K562 (cell line): ENCODE results near the gene GDF7. TPM values are rescaled to one million over a fixed set of nuclear protein-coding genes. Genes with fewer than 3 reads are reported as not detected.
A peak's percentile ranks its signal among the peaks of the same experiment; 100 is the strongest.

Experiments
- ATAC-seq: fragments of 200-7000 bp; cut with Tn5 transposase; 3 replicates; pipeline ENCODE4 v1.9.1; 2020; ENCODE audit warnings: moderate library complexity
- BruUV-seq: library from RNA; stranded (reverse); fragments of 400-500 nt; replicated peaks from 2 replicates; lab custom pipeline; 2021; lab: Mats Ljungman, UMichigan
- CTCF ChIA-PET: fragments of 300-600 bp; formaldehyde crosslinking; extraction: SDS; loops from one replicate; lab custom pipeline; 2021; ENCODE audit warnings: low intra/inter-chr PET ratio; lab: Yijun Ruan, JAX
- POLR2A ChIA-PET: fragments of 300-600, 350-650 bp; sonication (Branson Sonifier 250); formaldehyde crosslinking; extraction: SDS; loops from one replicate; lab custom pipeline; 2021; ENCODE audit warnings: antibody characterized with exemption, inconsistent platforms; lab: Yijun Ruan, JAX
- DNase-seq, 4 experiments: peaks; one replicate each; pipeline versions ENCODE4 v3.0.0 to v3.0.0-alpha.2; 2011 to 2018; ENCODE audit warnings: low spot score in 3 of 4, mixed read lengths in 3 of 4; ENCODE audit errors: extremely low read depth in 1 of 4
- FAIRE-seq: peaks from 2 replicates; lab custom pipeline; 2011; peaks lifted over from hg19 to GRCh38; lab: Jason Lieb, UNC
- H2AFZ ChIP-seq: 2 replicates; pipeline ENCODE4 v1.6.0; 2011; ENCODE audit warnings: low read depth, low read length, control low read depth, inconsistent platforms
- H3K27ac ChIP-seq: fragments of 200-600 bp; 3 replicates; pipeline ENCODE4 v1.8.0; 2011; ENCODE audit warnings: low read depth, mild to moderate bottlenecking, control low read depth, inconsistent platforms, low read length, moderate library complexity, mixed read lengths; ENCODE audit errors: extremely low read depth
- H3K27me3 ChIP-seq, 2 experiments: fragments of 300-600 bp in 1 of 2; 2 replicates in 1 of 2; 3 replicates in 1 of 2; pipeline versions ENCODE4 v1.6.0 to v1.8.0; 2011; ENCODE audit warnings: inconsistent platforms in 2 of 2, low read length in 2 of 2, mild to moderate bottlenecking in 1 of 2, mixed read lengths in 1 of 2, moderate library complexity in 1 of 2; ENCODE audit not compliant: control insufficient read depth in 2 of 2, insufficient read depth in 2 of 2
- H3K36me3 ChIP-seq: fragments of 300-600 bp; 3 replicates; pipeline ENCODE4 v1.8.0; 2011; ENCODE audit warnings: mild to moderate bottlenecking, low read length, inconsistent platforms; ENCODE audit not compliant: control insufficient read depth, insufficient read depth
- H3K4me1 ChIP-seq, 2 experiments: fragments of 200-600 bp in 1 of 2; replicated peaks in 1 of 2; 2 replicates in 1 of 2; 3 replicates in 1 of 2; pipeline versions ENCODE4 v1.5.1 to v1.8.0; 2011; ENCODE audit warnings: inconsistent platforms in 2 of 2, low read length in 2 of 2, mild to moderate bottlenecking in 1 of 2, mixed read lengths in 1 of 2, moderate library complexity in 1 of 2; ENCODE audit not compliant: control insufficient read depth in 2 of 2, insufficient read depth in 2 of 2
- H3K4me2 ChIP-seq: 2 replicates; pipeline ENCODE4 v1.6.1; 2011; ENCODE audit warnings: low read length, control low read depth, inconsistent platforms, mixed read lengths; ENCODE audit not compliant: insufficient read depth
- H3K4me3 ChIP-seq: fragments of 200-600 bp; sonication (generic), shearing (Covaris generic); 2 replicates; pipeline ENCODE4 v1.5.1; 2016; ENCODE audit warnings: control low read depth, inconsistent platforms
- H3K79me2 ChIP-seq: fragments of 200-600 bp; 3 replicates; pipeline ENCODE4 v1.8.0; 2011; ENCODE audit warnings: low read length, inconsistent platforms; ENCODE audit not compliant: control insufficient read depth, insufficient read depth
- H3K9ac ChIP-seq, 2 experiments: 2 replicates each; pipeline versions ENCODE4 v1.6.0 to v1.6.1; 2011; ENCODE audit warnings: low read depth in 2 of 2, low read length in 2 of 2, control low read depth in 1 of 2, inconsistent platforms in 1 of 2, mild to moderate bottlenecking in 1 of 2, mixed read lengths in 1 of 2; ENCODE audit not compliant: insufficient read depth in 1 of 2
- H3K9me1 ChIP-seq: one replicate; pipeline ENCODE4 v1.6.0; 2011; ENCODE audit warnings: inconsistent platforms, mild to moderate bottlenecking, low read length, moderate library complexity; ENCODE audit not compliant: control insufficient read depth, insufficient read depth
- H3K9me3 ChIP-seq: replicated peaks from 2 replicates; pipeline ENCODE4 v1.5.1; 2011; ENCODE audit warnings: low read depth, low read length, inconsistent platforms; ENCODE audit not compliant: control insufficient read depth, insufficient read depth
- H4K20me1 ChIP-seq: replicated peaks from 2 replicates; pipeline ENCODE4 v1.6.1; 2011; ENCODE audit warnings: low read length, inconsistent platforms, mixed read lengths; ENCODE audit not compliant: control insufficient read depth, insufficient read depth
- ARID1B ChIP-seq: fragments of 450-650 bp; IDR thresholded peaks from 2 replicates; pipeline ENCODE4 v1.6.1; 2016; ENCODE audit warnings: antibody characterized with exemption, mild to moderate bottlenecking, inconsistent platforms
- DACH1 ChIP-seq: fragments of 450-650 bp; IDR thresholded peaks from 2 replicates; pipeline ENCODE4 v1.6.1; 2018; ENCODE audit not compliant: partially characterized antibody
- DIDO1 ChIP-seq: fragments of 450-650 bp; IDR thresholded peaks from 2 replicates; pipeline ENCODE4 v1.6.1; 2016; ENCODE audit warnings: low read depth, missing biosample characterization, missing genetic modification characterization
- EP300 ChIP-seq: IDR thresholded peaks from 2 replicates; pipeline ENCODE4 v1.6.1; 2012; ENCODE audit warnings: low read length, improper control_type of control experiment
- NCOA2 ChIP-seq, 2 experiments: fragments of 450-650 bp; IDR thresholded peaks; 2 replicates each; pipeline ENCODE4 v1.6.1; 2018; ENCODE audit warnings: mild to moderate bottlenecking in 2 of 2, moderate library complexity in 1 of 2; ENCODE audit not compliant: partially characterized antibody in 2 of 2
- NR2C1 ChIP-seq, 2 experiments: fragments of 450-650 bp; IDR thresholded peaks; 2 replicates each; pipeline ENCODE4 v1.6.1; 2017; ENCODE audit warnings: mild to moderate bottlenecking in 2 of 2, antibody characterized with exemption in 1 of 2, inconsistent platforms in 1 of 2, missing compliant biosample characterization in 1 of 2, missing genetic modification characterization in 1 of 2
- RFX1 ChIP-seq: fragments of 450-650 bp; IDR thresholded peaks from 2 replicates; pipeline ENCODE4 v1.6.1; 2016; ENCODE audit warnings: mild to moderate bottlenecking, moderate library complexity
- SMARCE1 ChIP-seq: fragments of 450-650 bp; IDR thresholded peaks from 2 replicates; pipeline ENCODE4 v1.7.1; 2016; ENCODE audit warnings: mild to moderate bottlenecking
- SOX6 ChIP-seq: fragments of 450-650 bp; IDR thresholded peaks from 2 replicates; pipeline ENCODE4 v1.6.1; 2014; ENCODE audit warnings: mild to moderate bottlenecking
- SPI1 ChIP-seq: IDR thresholded peaks from 2 replicates; pipeline ENCODE4 v1.6.1; 2011; ENCODE audit warnings: low read depth, low read length, control low read depth, borderline replicate concordance
- TFAM ChIP-seq: fragments of 250-450 bp; sonication (Bioruptor Pico); conservative IDR thresholded peaks from 2 replicates; pipeline ENCODE4 v1.5.0; 2021; ENCODE audit warnings: mild to moderate bottlenecking, moderate library complexity
- ZKSCAN8 ChIP-seq: fragments of 200-800 bp; sonication (Bioruptor generic); IDR thresholded peaks from 2 replicates; pipeline ENCODE4 v1.6.1; 2016; ENCODE audit warnings: missing genetic modification characterization, missing compliant biosample characterization
- WGBS: fragments of 100-300 bp; shearing (Covaris generic); methylation state at CpG from one replicate; pipeline ENCODE4 v1.1.6; 2016; ENCODE audit warnings: low coverage, mixed read lengths; ENCODE audit not compliant: insufficient coverage; ENCODE audit errors: missing lambda C conversion rate; 5-methylcytosine and 5-hydroxymethylcytosine counted together
- in situ Hi-C: fragments of 300-500 bp; cut with MboI; formaldehyde crosslinking; loops from 4 replicates; pipeline ENCODE4 v1.15.0; 2018; ENCODE audit warnings: inconsistent platforms, mixed read lengths
- intact Hi-C: fragments of 100-400 bp; cut with micrococcal nuclease; formaldehyde crosslinking; loops from 2 replicates; pipeline ENCODE4 v1.14.2; 2022
- polyA plus RNA-seq, 8 experiments: library from polyadenylated mRNA; depleted of rRNA in 4 of 8; stranded (reverse) in 5 of 8; unstranded in 3 of 8; fragments of >200 nt; fragmentation: Nextera tagmentation in 2 of 8; fragmentation: Illumina TruSeq in 1 of 8; extraction: Ambion mirVana in 2 of 8; extraction: Trizol in 1 of 8; gene quantifications; 2 replicates each; pipeline versions ENCODE4 v1.2.1 to v1.2.3, GENCODE V29; 2011 to 2014; ENCODE audit warnings: inconsistent platforms in 1 of 8, missing spikeins in 1 of 8
- total RNA-seq, 7 experiments: library from RNA; depleted of rRNA in 6 of 7; stranded (reverse); fragments of >200 nt in 6 of 7; fragmentation: Illumina TruSeq in 2 of 7; extraction: Trizol in 2 of 7; gene quantifications; 2 replicates each; pipeline versions ENCODE4 v1.2.1 to v1.2.3, GENCODE V29; 2011 to 2021; ENCODE audit warnings: low replicate concordance in 1 of 7
- TF ChIP-seq, protein P1 (sequence below): fragments of 250-450 bp; sonication (Bioruptor Pico); IDR thresholded peaks from 2 replicates; pipeline ENCODE4 v1.5.1; 2021; ENCODE audit warnings: mild to moderate bottlenecking
- TF ChIP-seq, protein P2 (sequence below): fragments of 250-450 bp; sonication (Bioruptor Pico); IDR thresholded peaks from 2 replicates; pipeline ENCODE4 v1.4.0; 2020
- TF ChIP-seq, protein P3 (sequence below): IDR thresholded peaks from 2 replicates; pipeline ENCODE4 v1.6.1; 2011; ENCODE audit not compliant: insufficient read length; ENCODE audit errors: extremely low read depth
- TF ChIP-seq, protein P4 (sequence below): fragments of 450-650 bp; formaldehyde crosslinking; IDR thresholded peaks from 2 replicates; pipeline ENCODE4 v1.4.0; 2020; ENCODE audit warnings: mild to moderate bottlenecking, moderate library complexity
- TF ChIP-seq, protein P5 (sequence below): fragments of 450-650 bp; IDR thresholded peaks from 2 replicates; pipeline ENCODE4 v1.6.1; 2016; ENCODE audit warnings: antibody characterized with exemption

Gene GDF7
- total and polyA plus RNA-seq, 9 of the 15 experiments (the other 6 are each of a cell fraction or from before 2014, with no cell fraction given): 0.01 TPM; not detected in 7

DNA sequence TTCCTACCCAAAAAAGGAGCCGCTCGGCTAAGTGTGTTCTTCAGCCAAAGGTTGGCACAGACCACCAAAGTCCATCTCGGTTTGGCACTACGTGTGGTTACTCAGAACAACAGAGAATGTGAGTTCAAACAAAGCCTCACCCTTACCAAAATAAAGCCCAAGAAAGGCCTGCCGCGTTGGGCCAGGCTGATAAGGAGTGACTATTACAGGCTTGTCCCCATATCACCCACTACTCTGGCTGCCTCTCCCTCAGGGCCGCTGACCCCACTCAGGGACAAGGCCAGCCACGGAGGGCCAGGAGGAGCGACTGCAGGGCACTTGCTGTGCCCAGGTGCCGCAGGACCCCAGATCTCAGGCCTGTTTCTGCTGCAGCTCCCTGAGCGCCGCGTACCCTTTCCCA lies 29.8 kb upstream of the GDF7 start:
- H2AFZ ChIP-seq: no peak overlapping the region
- WGBS: 50% methylated on average over 12 of the region's 13 CpGs
- BruUV-seq: no TSS peak
- H3K36me3 ChIP-seq: no peaks in the 10 kb centered on the region
- H3K9ac ChIP-seq: peak overlapping the region in 1 of 2 experiments; percentile 13; a peak in 1 of 4 replicates
- DNase-seq: no peak
- no peaks in the 10 kb centered on the region for H3K9me3 ChIP-seq
- ChIA-PET POLR2A (interaction anchor here (0.5 kb wide), 1 partner anchor 187 kb away, joined by 4 read pairs; no protein-coding TSS in a partner anchor), CTCF (interaction anchor here (0.6 to 3.9 kb wide), 3 partner anchors 191 to 241 kb away, joined by 3 to 54 read pairs (median 26); no protein-coding TSS in a partner anchor)
- H3K27me3 ChIP-seq: no peaks in the 10 kb centered on the region
- no peak overlapping the region for H3K4me2 ChIP-seq
- ATAC-seq: no peak
- in situ Hi-C loops: loop anchor here (5.0 to 10.0 kb wide), 2 partner anchors 195 to 542 kb away; no protein-coding TSS in a partner anchor
- H3K4me3 ChIP-seq: no peak overlapping the region
- H3K79me2 ChIP-seq: no peaks in the 10 kb centered on the region
- FAIRE-seq: no peak
- H4K20me1 ChIP-seq: no peaks in the 10 kb centered on the region
- no peak overlapping the region for H3K27ac ChIP-seq
- H3K4me1 ChIP-seq: peaks cover 0 to 18% of the 10 kb centered on the region in 2 experiments; a peak in 1 of 5 replicates
- intact Hi-C loops: loop anchor here (10.0 kb wide), 1 partner anchor 382 kb away; no protein-coding TSS in a partner anchor
- no peaks in the 10 kb centered on the region for H3K9me1 ChIP-seq
- no peak for TF ChIP-seq DACH1
- no peak for TF ChIP-seq DIDO1
- TF ChIP-seq, protein P1, sequence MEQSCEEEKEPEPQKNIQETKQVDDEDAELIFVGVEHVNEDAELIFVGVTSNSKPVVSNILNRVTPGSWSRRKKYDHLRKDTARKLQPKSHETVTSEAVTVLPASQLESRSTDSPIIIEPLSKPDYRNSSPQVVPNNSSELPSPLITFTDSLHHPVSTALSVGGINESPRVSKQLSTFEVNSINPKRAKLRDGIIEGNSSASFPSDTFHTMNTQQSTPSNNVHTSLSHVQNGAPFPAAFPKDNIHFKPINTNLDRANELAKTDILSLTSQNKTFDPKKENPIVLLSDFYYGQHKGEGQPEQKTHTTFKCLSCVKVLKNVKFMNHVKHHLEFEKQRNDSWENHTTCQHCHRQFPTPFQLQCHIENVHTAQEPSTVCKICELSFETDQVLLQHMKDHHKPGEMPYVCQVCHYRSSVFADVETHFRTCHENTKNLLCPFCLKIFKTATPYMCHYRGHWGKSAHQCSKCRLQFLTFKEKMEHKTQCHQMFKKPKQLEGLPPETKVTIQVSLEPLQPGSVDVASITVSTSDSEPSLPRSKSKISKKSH (CRISPR knock-in tag): no peak
- TF ChIP-seq ZKSCAN8 (CRISPR knock-in tag): no peak
- no peak for TF ChIP-seq TFAM (CRISPR knock-in tag)
- TF ChIP-seq, protein P2, sequence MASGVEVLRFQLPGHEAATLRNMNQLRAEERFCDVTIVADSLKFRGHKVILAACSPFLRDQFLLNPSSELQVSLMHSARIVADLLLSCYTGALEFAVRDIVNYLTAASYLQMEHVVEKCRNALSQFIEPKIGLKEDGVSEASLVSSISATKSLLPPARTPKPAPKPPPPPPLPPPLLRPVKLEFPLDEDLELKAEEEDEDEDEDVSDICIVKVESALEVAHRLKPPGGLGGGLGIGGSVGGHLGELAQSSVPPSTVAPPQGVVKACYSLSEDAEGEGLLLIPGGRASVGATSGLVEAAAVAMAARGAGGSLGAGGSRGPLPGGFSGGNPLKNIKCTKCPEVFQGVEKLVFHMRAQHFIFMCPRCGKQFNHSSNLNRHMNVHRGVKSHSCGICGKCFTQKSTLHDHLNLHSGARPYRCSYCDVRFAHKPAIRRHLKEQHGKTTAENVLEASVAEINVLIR (CRISPR knock-in tag): no peak
- TF ChIP-seq, protein P3, sequence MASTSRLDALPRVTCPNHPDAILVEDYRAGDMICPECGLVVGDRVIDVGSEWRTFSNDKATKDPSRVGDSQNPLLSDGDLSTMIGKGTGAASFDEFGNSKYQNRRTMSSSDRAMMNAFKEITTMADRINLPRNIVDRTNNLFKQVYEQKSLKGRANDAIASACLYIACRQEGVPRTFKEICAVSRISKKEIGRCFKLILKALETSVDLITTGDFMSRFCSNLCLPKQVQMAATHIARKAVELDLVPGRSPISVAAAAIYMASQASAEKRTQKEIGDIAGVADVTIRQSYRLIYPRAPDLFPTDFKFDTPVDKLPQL: no peak
- TF ChIP-seq SOX6: no peak
- TF ChIP-seq NR2C1 (IDR thresholded peaks at IDR 0.05): no peak
- no peak for TF ChIP-seq NR2C1 (tag; IDR thresholded peaks at IDR 0.05)
- TF ChIP-seq SPI1: no peak
- no peak for TF ChIP-seq ARID1B
- TF ChIP-seq, protein P4, sequence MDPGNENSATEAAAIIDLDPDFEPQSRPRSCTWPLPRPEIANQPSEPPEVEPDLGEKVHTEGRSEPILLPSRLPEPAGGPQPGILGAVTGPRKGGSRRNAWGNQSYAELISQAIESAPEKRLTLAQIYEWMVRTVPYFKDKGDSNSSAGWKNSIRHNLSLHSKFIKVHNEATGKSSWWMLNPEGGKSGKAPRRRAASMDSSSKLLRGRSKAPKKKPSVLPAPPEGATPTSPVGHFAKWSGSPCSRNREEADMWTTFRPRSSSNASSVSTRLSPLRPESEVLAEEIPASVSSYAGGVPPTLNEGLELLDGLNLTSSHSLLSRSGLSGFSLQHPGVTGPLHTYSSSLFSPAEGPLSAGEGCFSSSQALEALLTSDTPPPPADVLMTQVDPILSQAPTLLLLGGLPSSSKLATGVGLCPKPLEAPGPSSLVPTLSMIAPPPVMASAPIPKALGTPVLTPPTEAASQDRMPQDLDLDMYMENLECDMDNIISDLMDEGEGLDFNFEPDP: no peak
- no peak for TF ChIP-seq SMARCE1
- TF ChIP-seq NCOA2 (IDR thresholded peaks at IDR 0.05; ENCODE audit: partially characterized antibody in 2 of 2): no peak
- no peak for TF ChIP-seq EP300
- no peak for TF ChIP-seq RFX1
- TF ChIP-seq, protein P5, sequence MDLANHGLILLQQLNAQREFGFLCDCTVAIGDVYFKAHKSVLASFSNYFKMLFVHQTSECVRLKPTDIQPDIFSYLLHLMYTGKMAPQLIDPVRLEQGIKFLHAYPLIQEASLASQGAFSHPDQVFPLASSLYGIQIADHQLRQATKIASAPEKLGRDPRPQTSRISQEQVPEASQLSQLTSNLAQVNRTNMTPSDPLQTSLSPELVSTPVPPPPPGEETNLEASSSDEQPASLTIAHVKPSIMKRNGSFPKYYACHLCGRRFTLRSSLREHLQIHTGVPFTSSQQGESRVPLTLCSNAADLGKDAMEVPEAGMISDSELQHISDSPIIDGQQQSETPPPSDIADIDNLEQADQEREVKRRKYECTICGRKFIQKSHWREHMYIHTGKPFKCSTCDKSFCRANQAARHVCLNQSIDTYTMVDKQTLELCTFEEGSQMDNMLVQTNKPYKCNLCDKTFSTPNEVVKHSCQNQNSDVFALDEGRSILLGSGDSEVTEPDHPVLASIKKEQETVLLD: no peak
